Common myeloid progenitor, CD34-positive (primary cell): ENCODE measurements around the gene FOLR3. TPM values are rescaled to one million over a fixed set of nuclear protein-coding genes. Genes with fewer than 3 reads are reported as not detected.
"Not testable (repeated sequence)": the region's sequence is repeated elsewhere in the genome, so short reads cannot be mapped to it uniquely, and the experiment has no call there.

Experiments
- CTCF ChIA-PET: fragments of 350-600 bp; sonication (Branson Sonifier 250); formaldehyde crosslinking; loops from one replicate; lab custom pipeline; 2021; ENCODE audit warnings: antibody characterized with exemption; lab: Charles Lee
- POLR2A ChIA-PET: fragments of 350-600 bp; sonication (Branson Sonifier 250); formaldehyde crosslinking; loops from one replicate; lab custom pipeline; 2021; ENCODE audit warnings: antibody characterized with exemption; lab: Charles Lee
- DNase-seq, 3 donors: peaks; one replicate each; pipeline versions ENCODE4 v3.0.0 to v3.0.0-alpha.2; 2013
- H3K27ac ChIP-seq, 2 experiments: 1 replicate in 1 of 2; 2 replicates in 1 of 2; pipeline ENCODE4 v1.7.0; 2013; ENCODE audit warnings: inconsistent platforms in 2 of 2, low read length in 2 of 2, mild to moderate bottlenecking in 2 of 2, low read depth in 1 of 2, moderate library complexity in 1 of 2; ENCODE audit not compliant: severe bottlenecking in 2 of 2, insufficient read depth in 1 of 2, poor library complexity in 1 of 2
- H3K27me3 ChIP-seq, 5 experiments: replicated peaks in 2 of 5; 1 replicate in 3 of 5; 2 replicates in 2 of 5; pipeline versions ENCODE4 v1.6.1 to v1.7.0; 2013; ENCODE audit warnings: low read length in 4 of 5, mild to moderate bottlenecking in 2 of 5, moderate library complexity in 2 of 5, inconsistent platforms in 1 of 5; ENCODE audit not compliant: insufficient read depth in 5 of 5, control insufficient read depth in 4 of 5
- H3K36me3 ChIP-seq, 4 experiments: 1 replicate in 2 of 4; 2 replicates in 2 of 4; pipeline versions ENCODE4 v1.6.1 to v1.7.0; 2013; ENCODE audit warnings: low read length in 3 of 4, control low read depth in 1 of 4, mild to moderate bottlenecking in 1 of 4; ENCODE audit not compliant: control insufficient read depth in 4 of 4, insufficient read depth in 4 of 4
- H3K4me1 ChIP-seq, 4 experiments: 1 replicate in 3 of 4; 2 replicates in 1 of 4; pipeline versions ENCODE4 v1.6.1 to v1.7.1; 2013; ENCODE audit warnings: low read length in 3 of 4, mild to moderate bottlenecking in 3 of 4, control low read depth in 1 of 4, inconsistent platforms in 1 of 4, moderate library complexity in 1 of 4; ENCODE audit not compliant: control insufficient read depth in 4 of 4, insufficient read depth in 4 of 4; ENCODE audit errors: control extremely low read depth in 1 of 4
- H3K4me3 ChIP-seq, 7 experiments: 1 replicate in 4 of 7; 2 replicates in 3 of 7; pipeline versions ENCODE4 v1.5.1 to v1.7.0; 2013; ENCODE audit warnings: mild to moderate bottlenecking in 7 of 7, low read length in 6 of 7, moderate library complexity in 6 of 7, inconsistent platforms in 2 of 7, low read depth in 2 of 7, control low read depth in 1 of 7; ENCODE audit not compliant: insufficient read depth in 4 of 7, control insufficient read depth in 1 of 7; ENCODE audit errors: extremely low read depth in 1 of 7
- H3K9me3 ChIP-seq, 5 experiments: 1 replicate in 4 of 5; 2 replicates in 1 of 5; pipeline versions ENCODE4 v1.6.1 to v1.7.1; 2013; ENCODE audit warnings: low read length in 4 of 5, mild to moderate bottlenecking in 2 of 5, inconsistent platforms in 1 of 5, low read depth in 1 of 5, moderate library complexity in 1 of 5; ENCODE audit not compliant: control insufficient read depth in 4 of 5, insufficient read depth in 2 of 5; ENCODE audit errors: control extremely low read depth in 1 of 5
- WGBS: methylation state at CpG from one replicate; pipeline ENCODE4 v1.1.5; 2013; ENCODE audit not compliant: insufficient coverage; 5-methylcytosine and 5-hydroxymethylcytosine counted together
- polyA plus RNA-seq: library from polyadenylated mRNA; unstranded; fragments of 120-200 nt; gene quantifications from one replicate; pipeline ENCODE4 v1.2.1, GENCODE V29; 2013

The FOLR3 gene
- polyA plus RNA-seq = not detected

GRCh38 chr11:72135473-72135872 lies at the start of gene FOLR3:
Gene FOLR3 (plus strand): TSS chr11:72135725. CDS start chr11:72135953, 228 bp downstream.
- 95% methylated on average over 2 of the region's 4 CpGs for WGBS
- POLR2A ChIA-PET, H3K36me3 ChIP-seq, H3K27ac ChIP-seq, H3K27me3 ChIP-seq, DNase-seq, H3K9me3 ChIP-seq: not testable (repeated sequence)
- CTCF ChIA-PET = interaction anchor here (0.6 kb wide), 1 partner anchor 9 kb away, joined by 4 read pairs; no protein-coding TSS in a partner anchor
- Histone ChIP-seq H3K4me1 (peaks cover 6 to 13% (median 8%) of the 10 kb centered on the region in 4 experiments), H3K4me3 (peak within 1 kb of the TSS in 1 of 7 experiments; percentile 31)

- POLR2A ChIA-PET = no interaction called here
- no peak overlapping the region for H3K27ac ChIP-seq
- no peaks in the 10 kb centered on the region for H3K9me3 ChIP-seq
- H3K4me3 ChIP-seq = no peak overlapping the region
- peaks cover 14 to 64% (median 35%) of the 10 kb centered on the region in 4 experiments for H3K36me3 ChIP-seq
- no peak for DNase-seq
- WGBS = 97% methylated on average over 3 of the region's 4 CpGs
- peaks cover 0 to 18% (median 13%) of the 10 kb centered on the region in 4 experiments for H3K4me1 ChIP-seq
- no peaks in the 10 kb centered on the region for H3K27me3 ChIP-seq
- CTCF ChIA-PET = interaction anchor here (0.9 to 8.2 kb wide), 5 partner anchors 10 to 64 kb away, joined by 3 to 86 read pairs (median 23); partner anchors contain the start of gene LAMTOR1
These were observed 47.3 kb upstream of the FOLR3 start for GRCh38 chr11:72088076-72088808.

DNA sequence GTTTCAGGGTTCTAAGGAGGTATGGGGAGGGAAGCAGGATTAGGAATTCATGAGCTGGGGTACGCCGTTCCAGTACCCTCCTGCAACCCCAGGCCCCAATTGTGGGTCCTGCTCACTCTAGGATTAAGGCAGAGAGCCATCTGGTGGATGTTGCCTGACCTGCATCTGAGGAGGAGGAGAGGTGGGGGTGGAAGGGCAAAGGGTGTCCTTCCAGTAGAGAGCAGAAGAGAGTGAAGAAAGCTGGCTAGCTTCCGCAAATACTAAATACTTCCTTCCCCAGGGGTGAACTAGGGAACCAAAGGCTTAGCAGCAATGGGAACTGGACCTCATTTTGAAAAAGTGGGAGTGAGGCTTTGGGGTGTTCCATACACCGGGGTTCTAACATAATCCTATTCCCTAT lies 44.2 kb upstream of the FOLR3 start:
- ChIA-PET CTCF (interaction anchor here (0.8 to 13.8 kb wide), 27 partner anchors 9 to 340 kb away, joined by 3 to 394 read pairs (median 6); partner anchors contain the start of genes ANAPC15, LRRC51, RNF121 and XNDC1N), POLR2A (interaction anchor here (3.6 kb wide), 1 partner anchor 10 kb away, joined by 21 read pairs; no protein-coding TSS in a partner anchor)
- peaks cover 19 to 68% (median 43%) of the 10 kb centered on the region in 4 experiments for H3K36me3 ChIP-seq
- peak overlapping the region in 1 of 2 experiments; percentile 30 for H3K27ac ChIP-seq
- H3K27me3 ChIP-seq = no peaks in the 10 kb centered on the region
- peaks cover 0 to 18% (median 13%) of the 10 kb centered on the region in 4 experiments for H3K4me1 ChIP-seq
- no peaks in the 10 kb centered on the region for H3K9me3 ChIP-seq
- peak; percentile 86 to 93 (median 91) for DNase-seq
- peak overlapping the region in 1 of 7 experiments; percentile 14 for H3K4me3 ChIP-seq
- 20% methylated on average over 2 of the region's 4 CpGs for WGBS

GRCh38 chr11:72098741-72099140 lies 36.8 kb upstream of the FOLR3 start:
- Histone ChIP-seq H3K27me3 (no peaks in the 10 kb centered on the region), H3K36me3 (peaks cover 13 to 53% (median 40%) of the 10 kb centered on the region in 4 experiments), H3K4me1 (peaks cover 34 to 53% (median 48%) of the 10 kb centered on the region in 4 experiments), H3K27ac (peak overlapping the region; percentile 95 to 96), H3K4me3 (peak overlapping the region in 1 of 7 experiments; percentile 35), H3K9me3 (no peaks in the 10 kb centered on the region)
- WGBS = 97% methylated on average over 3 of the region's 3 CpGs
- ChIA-PET POLR2A (interaction anchor here (1.4 kb wide), 1 partner anchor 23 kb away, joined by 4 read pairs; no protein-coding TSS in a partner anchor), CTCF (interaction anchor here (0.9 to 13.8 kb wide), 12 partner anchors 7 to 122 kb away, joined by 3 to 394 read pairs (median 4); partner anchors contain the start of genes ANAPC15 and LRRC51)
- DNase-seq = no peak

DNA sequence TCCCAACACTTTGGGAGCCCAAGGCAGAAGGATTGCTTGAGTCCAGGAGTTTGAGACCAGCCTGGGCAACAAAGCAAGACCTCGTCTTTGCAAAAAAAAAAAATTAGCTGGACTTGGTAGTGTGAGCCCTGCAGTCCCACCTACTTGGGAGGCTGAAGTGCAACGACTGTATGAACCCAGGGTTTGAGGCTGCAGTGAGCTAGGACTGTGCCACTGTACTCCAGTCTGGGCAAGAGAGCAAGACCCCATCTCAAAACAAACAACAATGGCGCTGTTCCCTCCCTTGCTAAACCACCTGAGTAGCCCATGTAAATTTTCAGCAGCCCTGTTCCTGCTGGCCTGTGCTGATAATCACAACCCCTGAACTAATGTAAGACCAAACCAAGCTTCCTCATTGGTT lies 35.5 kb upstream of the FOLR3 start:
- WGBS = 59% methylated on average over 3 of the region's 3 CpGs
- peak overlapping the region; percentile 95 to 96 for H3K27ac ChIP-seq
- DNase-seq = no peak
- peaks cover 13 to 44% (median 33%) of the 10 kb centered on the region in 4 experiments for H3K36me3 ChIP-seq
- no peaks in the 10 kb centered on the region for H3K27me3 ChIP-seq
- peak overlapping the region in 4 of 7 experiments; percentile 28 to 86 (median 67) for H3K4me3 ChIP-seq
- ChIA-PET POLR2A (interaction anchor here (1.2 to 3.0 kb wide), 6 partner anchors 8 to 123 kb away, joined by 4 to 21 read pairs (median 8); partner anchors contain the start of gene ANAPC15), CTCF (interaction anchor here (0.8 to 13.8 kb wide), 15 partner anchors 8 to 345 kb away, joined by 3 to 394 read pairs (median 4); partner anchors contain the start of genes ANAPC15 and LRRC51)
- H3K4me1 ChIP-seq = peaks cover 36 to 56% (median 52%) of the 10 kb centered on the region in 4 experiments
- H3K9me3 ChIP-seq = no peaks in the 10 kb centered on the region

DNA sequence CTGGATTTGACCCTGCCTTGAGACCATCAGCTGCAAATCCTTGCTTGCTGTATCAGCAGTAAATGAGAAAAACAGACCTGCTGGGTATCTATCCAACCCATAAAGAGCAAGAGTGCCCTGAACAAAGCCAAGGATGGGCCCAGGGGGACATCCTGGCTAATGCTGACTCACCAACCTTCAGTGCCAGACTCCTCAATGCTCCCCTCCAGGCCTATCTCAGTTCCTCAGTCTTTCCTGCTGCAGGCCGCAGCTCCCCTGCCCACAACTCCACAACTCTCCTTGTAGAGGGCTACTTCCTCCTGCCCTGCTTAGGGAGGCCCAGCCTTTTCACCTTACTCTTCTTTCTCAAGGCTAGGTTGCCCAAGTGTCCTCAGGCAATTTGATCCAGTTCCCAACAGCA lies 35.1 kb upstream of the FOLR3 start:
- CTCF ChIA-PET = interaction anchor here (0.8 to 13.8 kb wide), 14 partner anchors 8 to 345 kb away, joined by 3 to 394 read pairs (median 6); partner anchors contain the start of genes ANAPC15 and LRRC51
- peak; percentile 96 to 99 (median 98) for DNase-seq
- 0% methylated on average over 1 of the region's 1 CpG for WGBS

More for the DNA sequence above, 35.1 kb upstream of the FOLR3 start:
- no peaks in the 10 kb centered on the region for H3K9me3 ChIP-seq
- POLR2A ChIA-PET = interaction anchor here (0.6 to 3.0 kb wide), 7 partner anchors 9 to 123 kb away, joined by 4 to 21 read pairs (median 5); partner anchors contain the start of gene ANAPC15
- peak overlapping the region; percentile 95 to 96 for H3K27ac ChIP-seq
- H3K36me3 ChIP-seq = peaks cover 13 to 39% (median 29%) of the 10 kb centered on the region in 4 experiments
- H3K27me3 ChIP-seq = no peaks in the 10 kb centered on the region
- H3K4me1 ChIP-seq = peaks cover 36 to 56% (median 52%) of the 10 kb centered on the region in 4 experiments
- peak overlapping the region in 4 of 7 experiments; percentile 84 to 94 (median 86) for H3K4me3 ChIP-seq
